ENCODE data around the gene PML.

- TF ChIP-seq CTCF (IDR thresholded peaks at IDR 0.05): no peak
- TF ChIP-seq EP300 (IDR thresholded peaks at IDR 0.05): no peak
- no peak for TF ChIP-seq POLR2A (IDR thresholded peaks at IDR 0.05)
These were observed 35.4 kb upstream of the PML start for GRCh38 chr15:73959012-73959581.

All from tibial nerve (tissue), 4 donors.